ENCODE measurements around the gene MTHFD1. TPM values are rescaled to one million over a fixed set of nuclear protein-coding genes. Genes with fewer than 3 reads are reported as not detected.

MTHFD1 gene
- total RNA-seq, 1 donor from 2014 or later = 30.6 TPM

DNA sequence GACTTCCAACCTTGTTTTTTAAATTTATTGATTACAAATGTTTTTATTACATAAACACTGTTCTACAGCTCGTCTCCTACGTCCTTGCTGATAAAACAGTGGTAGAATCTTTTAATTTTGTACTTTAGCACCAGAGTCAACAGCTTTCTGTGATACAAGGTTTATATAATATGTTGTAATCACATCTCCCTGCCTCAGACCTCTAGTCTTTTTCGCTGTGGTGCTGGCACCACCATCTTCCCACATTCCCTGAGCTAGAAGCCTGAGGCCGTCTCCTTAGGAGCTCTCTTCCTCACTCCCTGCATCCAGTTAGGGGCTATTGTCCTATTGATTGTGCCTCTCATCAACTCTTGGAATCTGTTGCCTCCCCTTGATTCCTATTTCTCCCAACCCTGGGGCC lies 17.1 kb downstream of the MTHFD1 start:
- no peak for DNase-seq (ENCODE audit: low read depth in 2 of 2)

DNA sequence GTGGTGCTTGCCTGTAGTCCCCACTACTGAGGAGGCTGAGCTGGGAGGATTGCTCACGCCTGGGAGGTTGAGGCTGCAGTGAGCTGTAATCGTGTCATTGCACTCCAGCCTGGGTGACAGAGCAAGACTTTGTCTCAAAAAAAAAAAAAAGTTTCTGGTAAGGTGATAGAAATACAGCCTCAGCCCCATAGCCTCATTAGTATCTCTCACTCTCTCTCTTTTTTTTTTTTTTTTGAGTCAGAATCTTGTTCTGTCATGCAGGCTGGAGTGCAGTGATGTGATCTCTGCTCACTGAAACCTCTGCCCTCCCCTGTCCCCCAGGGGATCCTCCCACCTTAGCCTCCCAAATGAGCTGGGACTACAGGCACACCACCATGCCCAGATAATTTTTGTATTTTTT lies 19.2 kb downstream of the MTHFD1 start:
- DNase-seq (ENCODE audit: low read depth in 2 of 2) = no peak

DNA sequence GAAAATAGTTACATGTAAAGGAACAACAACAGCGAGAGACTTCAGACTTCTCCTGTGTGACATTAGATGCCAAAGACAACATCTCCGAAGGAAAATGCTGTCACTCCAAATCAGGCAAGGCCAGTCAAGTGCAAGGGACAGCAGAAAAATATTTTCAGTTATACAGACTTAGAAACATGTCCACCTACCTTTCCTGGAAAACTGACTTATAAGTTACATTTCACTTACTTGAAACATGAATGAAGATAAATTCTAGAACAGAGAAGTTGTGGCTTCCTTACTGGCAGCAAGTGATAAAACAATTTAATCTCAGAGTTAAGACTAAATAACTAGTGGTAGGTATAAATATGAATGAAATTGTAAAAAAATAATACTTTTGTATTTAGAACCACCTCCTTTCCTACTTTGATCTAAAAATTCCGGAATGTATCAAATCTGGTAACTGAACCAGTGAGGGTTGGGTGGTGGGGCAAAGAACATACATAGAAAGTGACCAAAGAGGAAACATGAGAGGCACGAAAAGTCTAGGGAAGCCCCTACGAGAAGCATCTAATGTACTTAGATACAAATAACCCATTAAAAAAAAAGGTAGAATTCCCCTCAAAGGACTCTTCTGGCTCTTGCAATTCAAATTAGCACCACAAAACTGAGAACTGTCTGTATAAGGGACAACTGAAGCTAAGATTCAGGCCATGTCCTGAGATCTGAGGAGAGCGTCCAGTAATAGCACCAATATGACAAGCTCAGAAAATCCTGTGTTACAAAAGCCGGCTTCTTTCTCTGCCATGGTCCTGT lies 21.2 kb downstream of the MTHFD1 start:
- no peak for DNase-seq (ENCODE audit: low read depth in 2 of 2)

DNA sequence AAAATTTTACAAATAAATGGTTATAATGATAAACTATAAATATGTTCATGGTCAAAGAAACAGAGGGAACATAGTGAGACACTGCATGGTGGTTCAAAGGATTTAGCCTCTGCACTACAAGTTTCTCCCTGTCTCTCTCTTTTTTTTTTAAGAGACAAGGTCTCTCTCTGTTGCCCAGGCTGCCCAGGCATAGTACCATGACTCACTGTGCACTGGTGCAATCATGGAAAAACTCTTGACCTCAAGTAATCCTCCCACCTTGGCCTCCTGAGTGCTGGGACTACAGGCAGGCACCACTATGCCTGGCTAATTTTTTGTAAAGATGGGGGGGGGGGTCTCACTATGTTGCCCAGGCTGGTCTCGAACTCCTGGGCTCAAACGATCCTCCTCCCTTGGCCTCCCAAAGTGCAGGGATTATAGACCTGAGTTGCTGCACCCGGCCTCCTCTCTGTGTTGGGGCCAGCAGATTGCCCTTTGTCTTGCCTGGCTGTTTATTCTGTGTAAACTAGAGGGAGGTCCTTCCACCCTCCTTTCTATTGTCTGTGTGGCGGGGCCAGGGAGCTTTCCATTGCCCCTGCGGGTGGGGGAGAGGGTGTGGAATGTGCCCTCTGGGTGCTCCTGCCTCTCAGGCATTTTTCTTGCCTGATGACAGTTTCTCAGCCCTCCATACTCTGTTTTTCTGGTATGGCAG lies 22.1 kb downstream of the MTHFD1 start:
- DNase-seq (ENCODE audit: low read depth in 2 of 2) = no peak

DNA sequence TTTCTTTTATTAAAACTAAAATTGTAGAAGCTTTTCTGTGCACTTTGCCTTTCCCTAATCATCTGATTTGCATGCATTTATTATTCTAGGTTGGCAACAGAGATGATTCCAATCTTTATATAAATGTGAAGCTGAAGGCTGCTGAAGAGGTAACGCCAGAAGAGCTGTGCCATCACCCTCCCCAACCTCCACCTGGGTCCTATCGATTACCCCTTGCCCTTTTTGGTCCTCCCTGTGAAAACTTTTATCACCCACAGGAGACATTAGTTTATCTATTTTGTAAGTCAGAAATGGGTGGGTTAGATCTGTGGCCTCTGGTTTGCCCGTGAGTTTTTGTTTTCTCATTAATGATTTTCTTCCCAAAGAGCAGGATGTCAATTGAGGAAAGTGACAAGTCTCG lies 22.8 kb downstream of the MTHFD1 start:
- no peak for DNase-seq (ENCODE audit: low read depth in 2 of 2)

DNA sequence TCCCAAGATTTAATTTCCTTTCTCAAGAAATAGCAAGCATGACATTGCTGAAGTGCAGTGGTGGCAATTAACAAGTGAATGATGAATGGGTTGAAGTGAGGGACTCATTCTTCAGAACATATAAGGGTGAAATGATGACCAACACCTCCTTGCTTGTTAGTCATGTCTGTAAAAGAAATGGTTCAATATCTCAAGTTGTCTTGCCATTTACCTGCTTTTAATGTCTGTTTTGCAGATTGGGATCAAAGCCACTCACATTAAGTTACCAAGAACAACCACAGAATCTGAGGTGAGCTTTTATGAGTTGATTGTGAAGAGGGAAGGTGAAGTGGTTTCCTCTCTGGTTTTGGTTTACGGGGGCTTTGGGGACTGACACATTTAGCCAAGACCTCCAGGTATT lies 24.1 kb downstream of the MTHFD1 start:
- no peak for DNase-seq (ENCODE audit: low read depth in 2 of 2)

DNA sequence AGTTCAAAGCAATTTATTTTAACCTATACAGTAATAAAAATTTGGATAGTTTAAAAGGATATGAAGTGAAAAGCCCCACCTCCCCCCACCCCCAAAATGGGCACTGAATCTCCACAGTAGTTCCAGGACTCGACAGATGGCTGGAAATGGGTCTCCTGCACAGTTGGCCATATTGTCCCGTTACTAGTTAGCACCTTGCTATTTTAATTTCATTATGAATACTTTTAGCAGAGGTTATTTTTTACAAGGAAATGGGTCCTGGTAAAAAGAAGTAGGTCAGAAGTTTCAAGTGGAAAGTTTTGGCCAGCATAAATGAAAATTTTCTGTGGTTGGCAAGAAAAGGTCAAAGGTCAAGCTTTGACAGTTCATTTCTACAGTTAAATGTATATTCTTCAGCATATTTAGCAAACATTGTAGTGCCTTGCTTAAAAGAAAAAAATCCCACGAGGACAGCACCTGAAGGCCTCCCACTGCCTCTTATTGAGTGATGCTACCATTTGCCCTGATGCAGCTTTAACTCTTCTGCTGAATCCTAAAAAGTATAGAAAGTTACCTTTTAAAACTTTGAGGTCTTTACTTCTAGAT lies 28.3 kb downstream of the MTHFD1 start:
- no peak for DNase-seq (ENCODE audit: low read depth in 2 of 2)

DNA sequence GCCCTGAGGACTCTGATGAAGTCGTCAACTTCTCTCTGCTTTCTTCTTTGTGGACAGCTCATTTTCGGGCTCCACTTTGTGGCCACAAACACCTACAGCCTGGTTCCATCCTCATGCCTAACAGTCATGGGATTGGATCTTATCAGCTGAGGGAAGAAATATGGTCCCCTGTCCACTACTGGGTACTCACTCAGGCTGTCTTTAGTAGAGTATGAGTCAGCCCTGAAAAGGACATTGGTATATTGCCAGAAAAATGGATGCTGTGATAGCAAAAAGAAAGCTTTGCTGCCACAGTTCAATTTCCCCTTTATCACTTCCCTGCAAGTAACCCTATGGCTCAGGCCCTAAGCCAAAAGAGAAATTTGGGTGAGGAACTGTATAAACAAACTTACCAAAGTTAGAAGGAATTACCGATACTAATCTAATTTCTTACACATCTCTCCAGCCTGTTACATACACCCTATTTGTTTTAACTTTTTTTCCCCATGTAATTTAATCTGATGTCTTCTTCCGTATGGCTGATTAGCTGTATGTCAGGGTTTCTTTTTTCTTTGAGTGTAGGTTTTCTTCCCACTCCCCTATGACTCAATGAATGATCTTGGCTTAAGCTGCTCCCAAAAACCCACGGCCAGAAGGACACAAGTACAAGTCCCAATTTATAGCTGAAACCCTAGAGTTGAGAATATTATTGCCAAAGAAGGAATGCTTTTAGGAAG lies 29.1 kb downstream of the MTHFD1 start:
- peak in 1 of 2 donors; percentile 22 for DNase-seq (ENCODE audit: low read depth in 2 of 2)

DNA sequence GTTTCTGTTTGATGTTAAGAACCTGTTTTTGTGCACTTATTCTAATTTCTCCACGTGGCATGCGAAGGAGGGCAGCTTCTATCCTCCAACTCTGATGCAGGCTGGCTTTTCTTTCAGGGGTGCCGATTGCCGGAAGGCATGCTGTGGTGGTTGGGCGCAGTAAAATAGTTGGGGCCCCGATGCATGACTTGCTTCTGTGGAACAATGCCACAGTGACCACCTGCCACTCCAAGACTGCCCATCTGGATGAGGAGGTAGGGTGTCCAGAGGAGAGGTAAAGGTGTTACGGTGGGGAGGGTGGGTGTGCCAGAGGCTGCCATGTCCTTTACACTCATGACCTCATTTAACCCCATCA lies 29.6 kb downstream of the MTHFD1 start:
- no peak for DNase-seq (ENCODE audit: low read depth in 2 of 2)

DNA sequence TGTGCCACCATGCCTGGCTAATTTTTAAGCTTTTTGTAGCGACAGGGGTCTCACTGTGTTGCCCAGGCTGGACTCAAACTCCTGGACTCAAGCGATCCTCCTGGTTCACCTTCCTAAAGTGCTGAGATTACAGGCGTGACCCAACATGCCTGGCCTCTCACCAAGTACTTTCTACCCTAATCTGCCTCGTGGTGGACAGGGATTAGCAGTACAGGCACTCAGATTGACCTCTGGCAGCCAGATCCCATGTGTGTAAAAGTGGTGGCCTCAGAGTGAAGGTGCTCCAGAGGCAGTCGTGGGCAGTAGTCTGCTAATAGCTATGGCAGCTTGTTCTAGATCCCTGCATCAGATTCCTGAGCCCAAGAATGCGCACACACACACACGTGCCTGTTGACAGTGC lies 30.9 kb downstream of the MTHFD1 start:
- no peak for DNase-seq (ENCODE audit: low read depth in 2 of 2)

DNA sequence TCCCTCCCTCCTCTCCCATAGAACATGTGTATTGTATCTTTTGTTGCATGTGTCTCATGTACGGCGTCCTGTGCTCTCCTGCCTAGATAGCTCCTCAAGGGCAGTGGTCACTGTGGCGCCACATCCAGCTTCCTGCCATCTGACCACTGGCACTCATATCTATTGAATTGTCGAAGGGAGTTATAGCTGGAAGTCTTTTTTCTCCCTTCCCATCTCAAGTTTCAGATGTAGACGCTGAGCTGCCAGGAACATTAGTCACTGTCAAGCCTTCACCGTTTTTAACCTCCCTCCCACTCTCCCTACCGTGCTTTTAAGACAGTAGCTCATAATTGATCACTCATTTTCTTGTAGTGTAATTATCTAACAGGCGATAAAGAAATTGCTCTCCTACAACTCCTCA lies 33.0 kb downstream of the MTHFD1 start:
- DNase-seq (ENCODE audit: low read depth in 2 of 2) = peak in 1 of 2 donors; percentile 53

DNA sequence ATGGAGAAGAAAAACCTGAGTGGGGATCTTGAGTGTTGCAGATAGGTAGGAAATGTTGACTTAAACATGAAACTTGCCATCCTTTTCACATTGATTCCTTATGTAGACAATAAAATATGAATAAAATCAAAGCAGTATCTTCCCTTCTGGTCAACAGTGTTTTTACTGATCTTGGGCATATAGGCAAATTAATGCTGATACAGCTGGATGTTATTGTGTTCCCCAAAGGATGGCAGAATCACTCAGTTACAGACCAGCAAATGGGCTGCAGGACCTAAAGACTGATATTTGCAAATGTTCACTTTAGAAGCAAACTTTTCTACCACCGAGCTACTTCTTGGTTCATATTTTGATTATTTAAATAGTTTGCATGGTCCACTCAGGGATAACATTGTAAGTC lies 33.9 kb downstream of the MTHFD1 start:
- DNase-seq (ENCODE audit: low read depth in 2 of 2) = no peak

DNA sequence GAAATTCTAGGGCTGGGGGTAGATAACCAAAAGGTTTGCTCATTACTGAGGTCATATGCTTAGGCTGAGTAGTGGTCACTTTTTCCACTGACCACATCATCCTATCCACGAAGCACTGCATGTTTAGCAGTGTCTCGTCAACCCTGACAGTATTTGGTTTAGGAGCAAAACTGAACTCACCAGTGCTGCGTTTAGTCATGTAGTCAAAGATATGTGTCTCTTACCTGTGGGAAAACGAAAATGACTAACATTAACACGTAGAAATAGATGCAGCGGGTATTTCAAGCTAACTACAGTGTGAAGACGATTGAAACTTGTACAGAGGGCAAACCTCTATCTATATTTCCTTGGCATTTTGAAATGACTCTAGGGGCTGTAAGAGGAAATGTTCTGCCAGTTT lies 34.6 kb downstream of the MTHFD1 start:
- no peak for DNase-seq (ENCODE audit: low read depth in 2 of 2)

DNA sequence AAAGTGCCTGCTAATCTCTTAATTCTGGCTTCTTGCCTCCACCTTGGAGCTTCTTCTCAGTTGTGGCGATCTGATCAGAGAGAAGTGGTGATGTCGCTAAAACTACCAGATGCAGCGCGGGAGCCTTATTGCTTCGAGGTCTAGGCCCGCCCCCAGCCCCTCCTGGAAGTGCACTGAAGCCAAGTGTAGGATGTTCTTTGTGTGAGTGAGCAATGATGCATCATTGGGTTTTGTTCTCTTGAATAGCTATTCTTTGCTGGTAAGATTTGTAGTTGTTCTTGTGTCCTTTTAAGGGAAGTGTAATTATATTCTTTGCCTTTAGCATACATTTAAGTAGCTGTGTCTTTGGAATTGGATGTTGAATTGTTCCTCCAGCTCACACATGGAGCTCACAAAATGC lies 35.8 kb downstream of the MTHFD1 start:
- DNase-seq (ENCODE audit: low read depth in 2 of 2) = peak in 1 of 2 donors; percentile 8

DNA sequence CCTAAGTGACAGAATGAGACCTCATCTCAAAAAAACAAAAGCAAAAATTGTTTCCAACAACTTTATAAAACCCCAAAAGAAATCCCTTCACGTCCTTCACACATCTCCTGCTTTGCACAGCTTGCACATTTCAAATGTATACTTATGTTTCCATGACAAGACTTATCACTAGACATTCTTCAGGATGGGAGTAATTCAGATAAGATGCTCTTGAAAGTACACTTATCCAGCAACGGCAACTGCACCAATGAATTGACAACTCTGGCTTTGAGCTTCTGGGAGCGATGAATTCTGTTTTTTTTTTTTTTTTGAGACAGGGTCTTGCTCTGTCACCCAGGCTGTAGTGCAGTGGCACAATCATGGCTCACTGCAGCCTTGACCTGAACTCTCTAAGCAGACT lies 46.4 kb downstream of the MTHFD1 start:
- DNase-seq (ENCODE audit: low read depth in 2 of 2) = no peak

DNA sequence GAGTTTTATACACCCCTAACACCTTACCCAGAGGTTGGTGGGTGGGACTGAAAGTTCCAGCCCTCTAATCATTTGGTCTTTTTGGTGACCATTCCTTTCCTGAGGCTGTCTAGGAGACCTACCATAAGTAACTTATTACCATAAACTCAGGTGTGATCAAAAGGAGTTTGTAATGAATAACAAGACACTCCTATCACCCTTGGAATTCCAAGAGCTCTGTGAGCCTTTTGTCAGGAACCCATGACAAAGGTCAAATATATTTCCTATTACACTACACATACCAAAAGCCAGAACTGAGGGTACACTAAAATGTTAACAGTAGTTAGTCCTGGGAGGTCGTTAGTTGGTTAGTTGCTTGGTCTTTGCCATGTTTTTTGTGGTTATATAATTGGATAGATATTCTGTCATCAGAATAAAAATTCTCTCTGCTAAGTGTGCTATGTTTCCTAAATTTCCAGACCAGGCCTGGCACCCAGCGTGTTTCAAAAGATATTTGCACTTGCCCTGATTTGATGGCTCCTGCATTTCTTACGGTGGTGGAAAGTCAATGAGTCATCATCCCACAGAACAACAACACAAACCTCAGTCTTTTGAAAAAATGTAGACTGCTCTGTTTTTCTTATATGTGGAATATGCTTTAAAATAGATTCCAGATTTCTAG lies 50.2 kb downstream of the MTHFD1 start:
- peak; percentile 33 to 70 for DNase-seq (ENCODE audit: low read depth in 2 of 2)

DNA sequence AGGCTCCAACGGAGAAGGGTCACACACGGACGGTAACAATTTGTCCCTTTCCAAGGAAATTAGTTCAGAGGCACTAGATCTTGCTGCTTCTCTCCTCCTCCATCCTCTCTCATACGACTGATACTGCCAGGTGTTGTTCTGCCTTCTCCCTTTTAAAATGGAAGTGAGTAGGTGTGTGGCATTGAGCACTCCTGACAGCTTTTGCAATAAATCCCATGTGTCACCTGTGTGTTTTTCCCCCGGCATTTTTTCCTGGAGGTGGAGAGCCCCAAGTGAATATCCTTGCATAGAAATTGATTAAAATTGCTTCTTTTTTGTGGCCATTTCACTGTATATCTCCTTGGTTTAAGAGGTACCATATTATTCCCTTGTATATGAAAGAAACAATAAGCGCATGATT lies 51.0 kb downstream of the MTHFD1 start:
- no peak for DNase-seq (ENCODE audit: low read depth in 2 of 2)

DNA sequence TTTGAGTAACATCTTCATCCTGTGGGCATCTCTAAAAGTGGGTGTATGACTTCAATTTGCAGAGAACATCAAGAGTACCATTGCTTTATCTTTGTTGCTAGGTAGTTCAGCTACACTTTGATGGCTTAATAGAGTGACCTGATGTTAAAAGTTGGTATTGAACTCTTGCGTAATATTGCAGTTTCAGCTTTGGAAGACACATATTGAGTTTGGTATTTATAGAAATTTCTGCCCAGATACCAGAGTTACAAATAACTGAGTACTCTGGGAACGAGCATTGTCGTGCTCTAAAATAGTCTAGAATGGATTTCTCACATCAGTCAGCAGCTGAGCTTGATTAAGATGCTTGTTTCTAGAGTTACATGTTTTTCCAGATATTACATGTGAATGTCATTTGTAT lies 52.3 kb downstream of the MTHFD1 start:
- DNase-seq (ENCODE audit: low read depth in 2 of 2) = no peak

DNA sequence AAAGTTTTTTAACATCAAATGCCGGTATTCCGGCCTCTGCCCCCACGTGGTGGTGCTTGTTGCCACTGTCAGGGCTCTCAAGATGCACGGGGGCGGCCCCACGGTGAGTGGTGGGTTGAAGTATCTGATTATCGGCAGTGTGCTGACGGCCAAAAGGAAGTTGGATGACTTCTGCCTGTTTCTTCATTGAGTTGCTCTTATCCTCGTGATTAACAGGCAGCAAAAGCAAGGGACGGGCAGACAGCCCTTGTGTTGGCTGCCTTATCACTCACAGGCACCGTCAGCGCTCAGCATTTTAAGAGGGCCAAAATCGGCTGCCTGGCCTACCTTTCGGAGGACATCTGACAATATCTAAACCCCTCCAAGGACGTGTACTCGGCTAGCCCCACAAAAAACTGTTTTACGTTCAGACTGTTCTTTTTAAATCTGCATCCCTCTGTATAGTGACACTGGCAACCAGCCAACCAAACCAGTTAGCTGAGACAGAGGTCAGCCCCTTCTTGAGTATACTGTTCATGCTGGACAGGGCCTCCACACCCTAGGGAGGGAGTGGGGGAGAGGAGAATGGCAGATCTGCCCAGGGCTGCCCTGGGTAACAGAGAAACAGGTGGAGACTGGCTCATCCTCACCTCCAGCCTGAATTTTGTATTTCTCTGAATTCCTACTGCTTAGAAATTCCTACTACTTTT lies 54.3 kb downstream of the MTHFD1 start:
- no peak for DNase-seq (ENCODE audit: low read depth in 2 of 2)

DNA sequence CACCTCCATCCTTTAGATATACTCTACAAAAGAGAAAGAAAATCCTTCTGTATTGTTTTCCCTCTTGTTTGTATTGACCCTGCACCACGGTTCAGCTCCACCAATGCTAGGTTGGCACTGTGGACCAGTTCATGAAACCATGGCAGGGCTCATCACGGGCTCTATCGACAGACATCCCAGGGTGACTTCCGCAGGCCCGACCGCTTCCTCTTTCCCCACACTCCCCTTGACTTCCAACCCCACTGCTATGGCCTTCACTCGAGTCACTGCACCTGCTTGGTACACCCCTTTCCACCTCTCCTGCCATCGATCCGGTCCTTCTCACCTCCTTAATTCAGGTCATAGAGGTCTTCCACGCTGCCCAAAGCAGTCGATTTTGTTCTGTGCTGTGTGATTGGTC lies 56.0 kb downstream of the MTHFD1 start:
- no peak for DNase-seq (ENCODE audit: low read depth in 2 of 2)

All from lung microvascular endothelial cell (primary cell).